Stimulated activated CD4-positive, alpha-beta T cell treated with anti-CD3 and anti-CD28 coated beads, Interleukin-15, amount 100 ng/mL, for 24 hours (primary cell): Measurements from ENCODE around the gene DDX52.
"Not testable (repeated sequence)": the region's sequence is repeated elsewhere in the genome, so short reads cannot be mapped to it uniquely, and the experiment has no call there.

Experiments used
- DNase-seq: peaks from one replicate; pipeline ENCODE4 v3.0.0-alpha.2; 2020

Gene DDX52

DNA sequence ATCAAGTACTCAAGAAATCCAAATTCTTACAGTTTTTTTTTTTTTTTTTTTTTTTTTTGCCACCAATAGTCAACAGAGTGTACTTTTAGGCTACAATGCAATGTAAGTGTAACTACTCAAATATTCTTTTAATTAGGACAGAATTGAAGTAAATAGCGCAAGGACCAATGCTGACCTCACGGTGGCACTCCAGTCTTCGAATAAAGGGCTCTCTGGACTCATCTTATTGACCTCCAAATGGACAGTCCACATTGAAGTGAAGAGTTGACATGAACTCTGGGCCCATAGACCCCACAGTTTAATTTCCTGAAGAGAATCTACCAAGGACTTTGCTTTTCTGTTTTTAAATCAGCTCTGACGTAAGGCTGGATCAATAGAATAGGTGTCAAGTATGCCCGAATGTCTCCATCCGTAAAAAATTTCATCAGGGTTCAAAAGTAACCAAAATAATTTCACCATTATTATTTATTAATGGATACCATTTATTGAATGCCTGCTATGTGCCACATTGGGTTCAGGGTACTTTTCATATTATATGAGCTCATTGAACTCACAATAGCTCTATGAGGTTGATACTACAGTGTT lies 7.3 kb upstream of the DDX52 start:
- DNase-seq, result no peak

DNA sequence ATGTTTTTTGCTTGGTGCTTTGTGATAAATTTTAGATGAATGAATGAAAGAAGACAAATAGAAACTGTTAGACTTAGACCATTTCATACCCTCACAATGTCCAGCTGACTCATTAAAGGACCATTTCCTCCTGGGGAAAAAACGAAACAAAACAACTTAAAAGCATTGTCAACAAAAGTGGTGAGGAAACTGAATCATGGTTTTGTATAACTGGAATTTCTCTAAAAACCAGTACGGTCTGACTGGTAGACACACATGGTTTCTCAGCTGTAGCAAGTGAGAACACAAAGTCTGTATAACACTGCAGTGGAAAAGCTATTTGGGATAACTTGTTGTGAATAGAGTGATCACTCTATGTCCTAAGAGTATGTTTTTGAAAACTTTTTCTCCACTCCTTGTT lies 5.3 kb upstream of the DDX52 start:
- no peak for DNase-seq

DNA sequence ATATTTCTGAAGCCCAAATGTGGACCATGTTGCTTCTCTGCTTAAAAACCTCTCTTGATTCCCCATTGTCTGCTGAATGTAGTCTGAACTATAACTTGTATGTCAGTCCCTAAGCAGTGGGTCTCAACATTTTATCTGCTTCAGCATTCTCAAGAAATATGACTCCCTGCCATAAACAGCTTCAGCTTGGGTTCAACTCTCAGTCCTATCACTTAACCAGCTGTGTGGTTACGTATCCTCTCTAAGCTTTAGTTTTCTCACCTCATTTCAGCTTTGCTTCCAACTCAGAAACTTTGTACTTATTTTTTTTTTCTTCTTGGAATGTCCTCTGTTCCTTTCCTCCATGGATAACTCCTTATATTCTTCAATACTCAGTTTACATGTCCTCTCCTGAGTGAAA lies 4.6 kb upstream of the DDX52 start:
- DNase-seq, result no peak

DNA sequence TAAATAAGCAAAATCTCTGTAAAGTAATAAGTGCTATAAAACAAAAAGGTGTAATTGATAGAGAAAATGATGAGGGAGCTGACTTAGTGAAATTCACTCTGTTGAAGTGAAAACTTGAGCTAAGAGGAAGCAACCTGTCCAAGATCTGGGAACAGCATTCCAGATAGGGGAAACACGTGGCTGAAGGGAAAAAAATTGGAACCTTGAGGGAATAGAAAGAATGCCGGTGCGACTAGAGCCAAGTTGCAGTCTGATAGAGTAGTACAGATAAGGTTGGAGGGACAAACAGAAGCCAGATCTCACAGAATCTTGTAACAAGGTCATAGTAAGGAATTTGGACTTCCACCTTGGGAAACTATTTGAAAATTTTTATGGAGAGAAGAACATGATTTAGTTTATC lies 623 bp upstream of the DDX52 start:
- no peak for DNase-seq

DNA sequence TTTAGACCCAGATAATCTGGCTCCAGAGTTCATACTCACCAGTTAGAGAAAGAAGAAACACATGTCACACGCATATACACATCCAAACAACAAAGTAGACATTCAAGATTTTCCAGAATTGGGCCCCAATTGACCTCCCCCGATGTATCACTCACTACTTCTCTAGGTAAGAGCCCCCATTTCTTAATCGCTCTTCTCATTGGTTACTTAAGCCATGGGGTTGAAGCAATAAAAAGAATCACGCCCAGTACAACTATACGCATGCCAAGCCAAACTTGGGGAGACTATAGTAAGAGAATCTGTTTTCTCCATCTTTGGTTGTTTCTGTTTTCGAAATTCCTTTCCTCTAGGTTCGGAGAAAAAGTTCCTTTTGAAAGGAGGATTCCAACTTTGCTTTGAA lies 565 bp downstream of the DDX52 start:
- DNase-seq, result no peak

DNA sequence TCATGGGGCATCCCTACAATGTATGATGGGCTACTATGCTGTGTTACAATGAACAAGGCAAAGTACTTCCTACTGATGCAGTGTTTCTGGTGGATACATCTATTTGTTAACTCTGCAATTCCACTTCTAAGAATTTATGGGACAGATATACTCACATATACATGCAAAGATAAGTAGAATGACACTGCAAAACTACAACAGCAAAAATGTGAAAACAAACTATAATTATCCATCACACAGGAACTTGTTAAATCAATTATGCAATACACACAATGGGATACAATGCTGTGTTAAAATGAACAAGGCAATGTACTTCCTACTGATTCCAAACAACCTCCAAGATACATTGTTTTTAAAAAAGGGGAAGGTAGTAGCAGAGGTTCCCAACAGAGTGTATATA lies 3.2 kb downstream of the DDX52 start:
- DNase-seq, result no peak

DNA sequence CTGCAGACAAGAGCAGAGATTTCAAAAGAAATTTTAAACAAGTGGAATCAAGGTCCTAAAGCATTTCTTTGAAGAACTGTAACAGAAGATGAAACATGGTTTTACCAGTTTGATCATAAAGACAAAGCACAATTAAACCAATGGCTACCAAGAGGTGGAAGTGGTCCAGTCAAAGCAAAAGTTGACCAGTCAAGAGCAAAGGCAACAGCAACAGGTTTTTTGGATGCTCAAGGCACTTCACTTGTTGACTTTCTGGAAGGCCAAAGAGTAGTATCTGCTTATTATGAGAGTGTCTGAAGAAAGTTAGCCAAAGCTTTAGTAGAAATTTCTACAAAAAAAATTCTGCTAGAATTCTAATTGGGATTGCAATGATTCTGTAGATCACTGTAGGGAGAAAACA lies 5.3 kb downstream of the DDX52 start:
- no peak for DNase-seq

DNA sequence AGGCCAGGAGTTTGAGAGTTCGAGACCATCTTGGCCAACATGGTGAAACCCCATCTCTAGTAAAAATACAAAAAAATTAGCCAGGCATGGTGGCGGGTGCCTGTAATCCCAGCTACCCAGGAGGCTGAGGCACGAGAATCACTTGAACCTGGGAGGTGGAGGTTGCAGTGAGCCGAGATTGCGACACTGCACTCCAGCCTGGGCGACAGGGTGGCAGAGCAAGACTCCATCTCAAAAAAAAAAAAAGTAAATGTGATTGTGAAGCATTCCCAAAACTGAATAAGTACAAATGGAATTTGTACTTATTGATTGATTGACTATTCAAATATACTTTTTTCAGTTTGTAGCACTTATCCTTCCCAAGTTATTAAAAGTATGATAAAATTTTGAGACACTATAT lies 26.8 kb downstream of the DDX52 start:
- not testable (repeated sequence) for DNase-seq

DNA sequence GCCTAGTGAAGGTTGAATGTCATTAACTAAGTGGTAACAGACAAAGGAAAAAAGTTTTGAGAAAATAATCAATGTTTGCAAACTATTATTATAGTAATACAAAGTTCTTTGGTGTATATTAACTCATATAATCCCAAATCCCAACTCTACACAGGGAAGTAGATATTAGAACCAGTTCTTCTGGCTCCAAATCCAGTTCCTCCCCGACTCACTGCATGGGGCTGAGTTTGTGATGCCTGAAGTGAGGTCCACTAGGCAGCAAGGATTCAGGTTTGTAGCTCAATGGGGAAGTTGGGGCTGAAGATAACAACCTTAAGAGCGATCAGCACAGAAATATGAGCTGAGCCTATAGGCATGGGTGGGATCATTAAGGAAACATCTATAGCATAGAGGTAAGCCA lies 28.4 kb downstream of the DDX52 start:
- no peak for DNase-seq

DNA sequence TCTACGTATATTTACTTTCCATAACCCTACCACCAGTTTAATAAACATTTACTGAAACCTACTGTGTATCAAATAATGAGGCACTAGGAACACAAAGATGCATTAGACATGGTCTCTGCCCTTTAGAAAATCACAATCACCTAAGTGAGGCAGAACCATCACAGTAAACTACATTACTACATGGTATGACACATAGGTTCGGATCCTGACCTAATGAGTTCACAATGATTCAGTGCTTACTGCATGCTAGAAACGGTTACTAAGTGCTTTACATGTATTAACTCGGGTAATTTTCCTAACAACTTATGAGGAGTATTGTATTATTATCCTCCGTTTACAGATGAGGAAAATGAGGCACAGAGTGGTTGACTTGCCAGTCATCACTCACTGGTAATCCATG lies 28.9 kb downstream of the DDX52 start:
- DNase-seq, result no peak

DNA sequence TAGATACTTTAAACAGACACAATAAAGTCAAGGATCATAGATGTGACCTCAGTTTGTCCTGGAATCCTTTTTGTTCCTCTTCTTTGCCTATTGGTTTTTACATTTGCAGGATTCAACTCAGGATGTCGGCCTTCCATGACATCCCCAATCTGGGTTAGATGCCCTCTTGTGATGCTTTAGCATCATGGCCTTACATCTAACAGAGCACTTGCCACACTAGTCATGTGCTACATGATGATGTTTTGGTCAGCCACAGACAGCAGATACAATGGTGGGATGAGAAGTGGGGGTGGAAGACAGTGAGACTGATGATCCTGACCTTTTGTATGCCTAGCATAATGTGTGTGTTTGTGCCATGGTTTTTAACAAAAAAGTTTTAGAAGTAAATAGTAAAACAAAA lies 32.3 kb downstream of the DDX52 start:
- no peak for DNase-seq

DNA sequence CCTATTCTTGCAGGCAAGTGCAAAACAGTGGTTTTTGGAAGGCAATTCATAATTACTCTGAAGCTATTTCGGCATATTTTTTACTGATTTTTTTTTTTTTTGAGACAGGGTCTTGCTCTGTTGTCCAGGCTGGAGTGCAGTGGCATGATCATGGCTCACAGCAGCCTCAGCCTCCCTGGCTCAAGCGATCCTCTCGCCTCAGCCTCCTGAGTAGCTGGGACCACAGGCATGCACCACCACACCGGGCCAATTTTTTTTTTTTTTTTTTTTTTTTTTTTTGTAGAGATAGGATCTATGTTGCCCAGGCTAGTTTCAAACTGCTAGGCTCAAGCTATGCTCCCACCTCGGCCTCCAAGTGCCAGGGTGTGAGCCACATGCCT lies 33.2 kb downstream of the DDX52 start:
- not testable (repeated sequence) for DNase-seq

DNA sequence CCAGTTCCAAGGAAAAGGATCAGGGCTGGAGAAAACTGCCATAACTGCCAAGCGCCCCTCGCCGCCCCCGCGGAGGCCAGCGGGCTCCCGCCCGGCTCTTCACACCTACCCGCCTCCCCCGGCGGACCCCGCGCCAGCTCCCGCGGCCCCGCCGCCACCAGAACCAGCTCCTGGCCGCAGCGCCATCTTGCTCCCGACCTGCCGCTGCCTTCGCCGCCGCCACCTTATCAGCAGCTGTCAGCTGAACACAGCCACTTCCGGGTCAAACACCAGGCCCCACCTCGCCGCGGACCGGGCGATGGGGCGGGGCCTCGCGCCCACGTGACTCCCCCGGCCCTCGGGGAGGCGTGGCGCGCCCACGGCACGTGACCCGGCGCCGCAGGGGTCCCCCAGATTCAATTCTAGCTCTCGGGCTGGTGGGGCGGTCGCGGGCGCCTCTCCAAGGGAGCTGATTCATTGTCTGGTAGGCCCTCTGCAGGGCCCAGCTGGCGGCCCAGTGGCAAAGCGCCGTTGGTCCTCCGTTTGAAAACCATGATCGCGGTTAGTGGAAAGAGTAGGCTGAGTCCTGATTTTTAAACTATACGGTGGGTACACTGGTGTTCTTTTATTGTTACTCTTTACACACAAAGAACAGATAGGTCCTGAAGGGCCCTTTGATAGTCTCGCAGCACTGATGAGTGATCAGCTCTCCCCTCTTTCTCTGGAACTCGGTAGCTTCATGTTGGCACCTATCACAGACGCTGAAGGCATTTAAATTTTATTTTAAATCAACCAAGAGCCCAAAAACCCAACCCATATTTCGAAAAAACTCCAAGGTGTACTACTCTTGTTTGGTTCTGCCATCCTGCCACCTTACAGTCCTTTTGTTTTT lies 33.8 kb downstream of the DDX52 start, which contains the start of gene SYNRG:
TSS of gene SYNRG (minus strand) at position 249 of the 871 bp plus-strand sequence. CDS start at position 186, 63 bp downstream.
- peak; percentile 94 for DNase-seq

DNA sequence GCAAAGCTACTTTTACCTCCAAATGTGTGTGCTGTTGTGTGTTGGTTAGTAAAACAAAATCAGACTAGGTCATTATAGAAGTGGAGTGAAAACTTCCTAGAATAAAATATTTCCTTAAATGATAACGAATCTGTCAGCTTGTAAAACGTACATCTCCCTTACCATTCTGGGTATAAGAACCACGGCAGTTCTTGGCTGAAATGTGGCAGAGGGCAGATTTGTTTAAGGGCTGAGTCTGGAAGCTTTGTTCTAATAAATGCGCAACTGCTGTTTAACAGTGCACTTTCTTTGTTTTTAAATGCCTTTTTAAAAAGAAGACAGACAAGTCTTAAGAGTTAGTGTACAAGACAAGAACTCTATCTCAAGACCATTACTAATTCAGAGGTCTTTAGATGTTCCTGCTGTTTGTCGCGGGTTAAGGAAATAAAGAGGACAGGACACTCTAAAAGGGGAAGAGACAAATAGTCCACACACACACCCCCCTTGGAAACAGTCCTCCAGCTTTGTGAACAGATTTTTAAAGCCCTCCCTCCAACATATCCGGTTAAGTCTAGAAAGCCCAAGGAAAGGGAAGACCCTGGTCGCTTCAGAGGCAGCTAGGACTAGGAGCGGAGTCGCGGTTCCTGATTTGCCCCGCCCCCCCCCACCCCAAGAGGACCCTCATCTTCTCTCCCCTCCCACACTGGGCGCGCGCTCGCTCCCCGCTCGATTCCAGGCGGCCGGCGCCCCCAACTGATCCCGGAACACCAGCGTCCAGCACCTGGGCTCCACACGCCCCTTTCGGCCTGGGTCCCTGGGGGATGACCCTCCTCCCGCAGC lies 34.7 kb downstream of the DDX52 start:
- DNase-seq, result no peak

DNA sequence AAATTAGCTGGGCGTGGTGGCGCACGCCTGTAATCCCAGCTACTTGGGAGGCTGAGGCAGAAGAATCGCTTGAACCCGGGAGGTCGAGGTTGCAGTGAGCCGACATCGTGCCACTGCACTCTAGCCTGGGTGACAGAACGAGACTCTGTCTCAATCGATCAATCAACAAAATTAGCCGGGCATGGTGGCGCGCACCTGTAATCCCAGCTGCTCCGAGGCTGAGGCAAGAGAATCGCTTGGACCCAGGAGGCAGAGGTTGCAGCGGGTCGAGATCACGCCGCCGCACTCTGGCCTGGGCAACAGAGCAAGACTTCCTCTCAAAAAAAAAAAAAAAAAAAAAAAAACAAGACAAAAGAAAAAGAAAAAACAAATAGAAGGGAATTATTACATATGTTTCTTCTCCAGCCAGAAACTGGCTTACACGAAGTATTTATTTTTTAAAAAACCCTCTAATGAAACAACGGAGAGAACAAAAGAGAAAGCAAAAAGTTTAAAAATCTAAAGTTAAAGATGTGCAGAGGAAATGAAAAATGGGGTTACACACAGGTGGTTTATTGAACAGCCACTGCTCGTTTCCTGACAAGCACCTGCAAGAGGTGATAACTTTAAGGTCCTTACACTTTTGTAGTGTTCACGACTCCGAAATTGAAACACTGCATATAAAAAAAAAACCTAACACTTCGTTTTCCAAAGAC lies 35.5 kb downstream of the DDX52 start:
- peak; percentile 26 for DNase-seq

DNA sequence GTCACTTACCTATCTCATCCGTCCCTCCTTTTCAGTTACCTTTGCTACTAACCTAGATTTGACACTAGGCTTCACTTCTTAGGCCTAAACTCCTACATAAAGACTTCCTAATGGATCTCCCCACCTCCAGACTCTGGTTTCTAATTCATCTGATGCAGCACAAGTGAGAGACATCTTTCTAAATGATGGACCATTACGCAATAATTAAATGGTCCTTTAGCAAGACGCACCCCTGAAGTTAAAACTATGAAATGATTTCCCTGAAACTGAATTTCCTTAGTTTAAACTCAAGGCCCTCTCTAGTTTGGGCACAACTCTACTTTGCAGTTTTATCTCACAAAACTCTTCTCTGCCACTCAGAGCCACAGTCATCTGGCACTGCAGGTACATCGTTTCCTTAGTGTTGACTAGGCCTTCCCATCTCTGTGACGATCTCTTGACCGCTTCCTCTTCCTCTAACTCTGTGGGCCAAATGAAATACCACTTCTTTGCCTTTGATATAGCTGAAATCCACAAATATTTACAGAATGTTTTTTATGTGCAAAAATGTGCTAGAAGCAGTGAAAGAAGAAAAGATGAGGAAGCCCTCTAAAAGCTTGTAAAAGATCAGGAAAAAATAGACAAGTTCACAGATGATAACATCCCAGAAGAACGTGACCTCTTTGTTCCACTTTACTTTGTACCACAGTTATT lies 37.3 kb downstream of the DDX52 start:
- DNase-seq, result peak; percentile 53

DNA sequence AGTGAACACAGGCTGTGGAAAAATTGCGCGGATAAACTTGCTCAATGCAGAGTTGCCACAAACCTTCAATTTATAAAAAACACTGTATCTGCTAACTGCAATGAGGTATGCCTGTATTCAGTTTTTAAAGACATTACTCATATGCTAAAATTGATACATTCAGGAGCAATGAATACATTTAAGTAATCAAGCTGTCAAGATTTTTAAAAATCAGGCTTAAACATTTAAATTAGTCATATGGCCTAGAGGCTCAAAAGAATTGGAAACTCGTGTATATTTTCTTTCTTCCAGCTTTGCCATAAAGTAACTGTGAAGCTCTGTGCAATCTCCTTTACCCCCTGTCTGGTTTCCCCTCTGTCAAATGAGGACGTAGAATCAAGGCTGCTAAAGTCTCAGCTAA lies 38.2 kb downstream of the DDX52 start:
- DNase-seq, result no peak

DNA sequence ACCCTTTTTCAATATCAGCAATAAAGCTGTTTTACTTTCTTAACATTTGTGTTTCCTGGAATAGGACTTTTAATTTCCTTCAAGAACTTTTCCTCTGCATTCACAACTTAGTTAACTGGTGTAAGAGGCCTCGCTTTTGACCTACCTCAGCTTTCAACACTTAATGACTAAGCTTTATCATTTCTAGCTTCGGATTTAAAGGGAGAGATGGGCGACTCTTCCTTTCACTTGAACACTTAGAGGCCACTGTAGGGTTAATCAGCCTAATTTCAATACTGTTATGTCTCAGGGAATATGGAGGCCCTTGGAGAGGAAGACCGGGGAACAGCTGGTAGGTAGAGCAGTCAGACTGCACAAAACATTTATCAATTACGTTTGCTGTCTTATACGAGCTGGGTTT lies 38.7 kb downstream of the DDX52 start:
- peak; percentile 13 for DNase-seq

DNA sequence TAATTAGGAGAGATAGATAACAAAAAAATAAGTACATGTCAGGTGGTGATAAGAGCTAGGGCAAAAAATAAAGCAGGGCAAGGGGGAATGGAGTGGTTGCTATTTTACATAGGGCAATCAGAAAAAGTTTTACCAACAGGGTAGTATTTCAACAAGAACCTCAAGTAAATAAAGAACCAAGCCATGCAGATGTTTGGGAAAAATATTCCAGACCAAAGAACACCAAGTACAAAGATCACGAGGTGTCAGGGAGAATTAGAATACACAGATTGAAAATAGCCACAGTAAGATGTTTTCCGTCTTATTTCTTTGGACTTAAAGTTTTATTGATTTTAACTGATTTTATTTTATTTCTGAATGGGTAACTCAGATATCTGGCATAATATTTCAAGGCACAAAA lies 45.1 kb downstream of the DDX52 start:
- no peak for DNase-seq

DNA sequence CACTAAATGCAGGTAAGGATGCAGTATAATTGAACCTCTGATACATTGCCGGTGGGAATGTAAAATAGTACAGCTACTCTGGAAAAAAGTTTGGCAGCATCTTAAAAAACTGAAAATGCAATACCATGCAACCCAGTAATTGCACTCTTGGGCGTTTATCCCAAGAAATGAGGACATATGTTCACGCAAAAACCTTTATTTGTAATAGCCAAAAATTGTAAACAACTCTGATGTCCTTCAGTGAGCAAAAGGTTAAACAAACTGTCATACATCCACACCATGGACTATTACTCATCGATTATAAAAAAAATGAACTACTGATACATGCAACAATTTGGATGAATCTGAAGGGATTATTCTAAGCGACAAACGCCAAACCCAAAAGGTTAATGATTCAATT lies 51.0 kb downstream of the DDX52 start:
- no peak for DNase-seq

DNA sequence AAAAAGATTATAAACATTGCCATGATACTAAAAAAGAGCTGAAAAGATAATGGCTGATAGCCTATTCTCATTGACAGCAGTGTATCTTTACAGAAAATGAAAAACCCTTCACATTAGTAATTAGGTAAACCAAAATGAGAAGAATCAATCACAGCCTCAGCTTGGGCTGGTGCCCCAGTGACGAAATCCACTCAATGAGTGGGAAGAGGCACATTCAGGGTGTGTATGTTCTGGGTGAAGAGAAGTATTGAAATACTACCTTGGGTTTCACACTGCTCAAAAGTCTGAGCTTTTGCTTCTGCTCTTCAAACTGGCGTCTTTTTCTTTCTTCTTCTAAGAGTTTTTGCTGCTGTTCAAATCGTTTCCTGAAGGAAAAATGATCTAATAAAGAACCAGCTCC lies 58.2 kb downstream of the DDX52 start:
- DNase-seq, result no peak

DNA sequence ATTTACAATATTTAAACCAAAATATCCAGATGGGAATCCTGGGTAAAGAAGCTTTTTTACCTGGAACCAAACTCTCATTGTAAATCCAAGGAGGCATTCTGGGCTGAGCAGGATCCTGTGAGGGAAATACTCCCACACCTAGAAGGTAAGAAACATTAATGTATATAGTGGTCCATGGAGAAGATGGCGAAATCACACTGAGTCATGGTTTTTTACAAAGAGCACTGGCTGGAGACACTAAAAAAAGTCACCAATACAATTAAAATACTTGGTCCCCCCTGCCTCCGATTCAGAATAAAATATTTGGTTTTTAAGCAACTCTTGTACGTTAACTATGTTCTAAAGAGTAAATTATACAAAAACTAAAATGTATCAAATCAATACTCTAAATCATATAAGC lies 67.0 kb downstream of the DDX52 start:
- DNase-seq, result no peak

DNA sequence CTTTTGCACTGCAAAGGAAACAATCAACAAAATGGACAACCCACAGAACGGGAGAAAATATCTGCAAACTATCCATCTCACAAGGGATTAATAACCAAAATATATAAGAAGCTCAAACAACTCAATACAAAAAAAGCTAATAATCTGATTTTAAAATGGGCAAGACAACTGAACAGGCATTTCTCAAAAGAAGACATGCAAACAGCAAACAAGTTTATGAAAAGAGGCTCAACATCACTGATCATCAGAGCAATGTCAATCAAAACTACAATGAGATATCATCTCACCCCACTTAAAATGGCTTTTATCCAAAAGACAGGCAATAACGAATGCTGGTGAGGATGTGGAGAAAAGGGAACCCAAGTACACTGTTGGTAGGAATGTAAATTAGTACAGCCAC lies 68.8 kb downstream of the DDX52 start:
- no peak for DNase-seq
